HepG2 (cell line): ENCODE data around the gene SDK1. TPM values are rescaled to one million over a fixed set of nuclear protein-coding genes. Genes with fewer than 3 reads are reported as not detected.

Experiments
- CAMTA2 ChIP-seq: sonication (generic); formaldehyde crosslinking; IDR thresholded peaks from 2 replicates; pipeline ENCODE4 v1.4.0; 2020; ENCODE audit warnings: mild to moderate bottlenecking, missing genetic modification reagents, borderline replicate concordance
- ELF4 ChIP-seq: sonication (generic); formaldehyde crosslinking; IDR thresholded peaks from 2 replicates; pipeline ENCODE4 v1.5.0; 2020; ENCODE audit warnings: missing genetic modification reagents, mild to moderate bottlenecking, moderate library complexity, borderline replicate concordance
- HNF4G ChIP-seq, 2 experiments: sonication (generic) in 1 of 2; formaldehyde crosslinking in 1 of 2; IDR thresholded peaks; 2 replicates each; pipeline versions ENCODE4 v1.4.0 to v1.6.1; 2011 to 2020; ENCODE audit warnings: borderline replicate concordance in 2 of 2, low read depth in 2 of 2, mild to moderate bottlenecking in 2 of 2, low read length in 1 of 2, missing genetic modification reagents in 1 of 2, moderate library complexity in 1 of 2
- RAD51 ChIP-seq: fragments of 450-650 bp; IDR thresholded peaks from 2 replicates; pipeline ENCODE4 v1.6.1; 2016; ENCODE audit warnings: borderline replicate concordance
- RFX3 ChIP-seq: IDR thresholded peaks from 2 replicates; pipeline ENCODE4 v1.6.1; 2016; ENCODE audit warnings: missing biosample characterization, missing genetic modification reagents
- RXRB ChIP-seq: IDR thresholded peaks from 2 replicates; pipeline ENCODE4 v1.6.1; 2016; ENCODE audit warnings: borderline replicate concordance, missing genetic modification reagents, missing compliant biosample characterization
- SETDB1 ChIP-seq: sonication (generic); formaldehyde crosslinking; IDR thresholded peaks from 2 replicates; pipeline ENCODE4 v1.5.1; 2020; ENCODE audit warnings: missing genetic modification reagents, mild to moderate bottlenecking, borderline replicate concordance
- SRSF1 ChIP-seq: fragments of 200-400 bp; formaldehyde crosslinking; optimal IDR thresholded peaks from 2 replicates; pipeline ENCODE3; 2017; ENCODE audit warnings: mild to moderate bottlenecking, low read depth, low read length, moderate library complexity
- ZNF264 ChIP-seq: sonication (generic); formaldehyde crosslinking; IDR thresholded peaks from 2 replicates; pipeline ENCODE4 v1.4.0; 2020; ENCODE audit warnings: missing genetic modification reagents
- ZNF317 ChIP-seq: sonication (generic); formaldehyde crosslinking; IDR thresholded peaks from 2 replicates; pipeline ENCODE4 v1.5.0; 2020; ENCODE audit warnings: mild to moderate bottlenecking, missing genetic modification reagents
- ZNF326 ChIP-seq: sonication (generic); formaldehyde crosslinking; IDR thresholded peaks from 2 replicates; pipeline ENCODE4 v1.4.0; 2020; ENCODE audit warnings: missing genetic modification reagents, borderline replicate concordance
- ZNF329 ChIP-seq: sonication (generic); formaldehyde crosslinking; IDR thresholded peaks from 2 replicates; pipeline ENCODE4 v1.9.0; 2021; ENCODE audit warnings: low read depth, mild to moderate bottlenecking, missing genetic modification reagents
- ZNF674 ChIP-seq: sonication (generic); formaldehyde crosslinking; IDR thresholded peaks from 2 replicates; pipeline ENCODE4 v1.5.0; 2020; ENCODE audit warnings: low read depth, mild to moderate bottlenecking, missing genetic modification reagents
- polyA plus RNA-seq, 8 experiments: library from polyadenylated mRNA; depleted of rRNA in 3 of 8; stranded (reverse) in 7 of 8; unstranded in 1 of 8; fragments of >200 nt; fragmentation: Illumina TruSeq in 4 of 8; extraction: Trizol in 4 of 8; gene quantifications; 2 replicates each; pipeline versions ENCODE4 v1.2.1 to v1.2.3, GENCODE V29; 2011 to 2016; ENCODE audit warnings: low read depth in 4 of 8, missing spikeins in 1 of 8, mixed read lengths in 1 of 8; ENCODE audit not compliant: insufficient read depth in 1 of 8
- total RNA-seq, 5 experiments: library from RNA; depleted of rRNA; stranded (reverse); fragments of >200 nt; fragmentation: Illumina TruSeq; extraction: Trizol; gene quantifications; 2 replicates each; pipeline ENCODE4 v1.2.3, GENCODE V29; 2016; ENCODE audit warnings: low read depth in 1 of 5
- TF ChIP-seq, protein P1 (sequence below): sonication (generic); formaldehyde crosslinking; IDR thresholded peaks from 2 replicates; pipeline ENCODE4 v1.8.0; 2022; ENCODE audit warnings: missing genetic modification reagents, mild to moderate bottlenecking, moderate library complexity, borderline replicate concordance
- TF ChIP-seq, protein P2 (sequence below): sonication (generic); formaldehyde crosslinking; IDR thresholded peaks from 2 replicates; pipeline ENCODE4 v1.4.0; 2020; ENCODE audit warnings: missing genetic modification reagents, borderline replicate concordance

The SDK1 gene
- total and polyA plus RNA-seq, 2 of the 13 experiments (the other 11 are each of a cell fraction or from before 2014, with no cell fraction given), result 0.35 to 2.4 TPM

DNA sequence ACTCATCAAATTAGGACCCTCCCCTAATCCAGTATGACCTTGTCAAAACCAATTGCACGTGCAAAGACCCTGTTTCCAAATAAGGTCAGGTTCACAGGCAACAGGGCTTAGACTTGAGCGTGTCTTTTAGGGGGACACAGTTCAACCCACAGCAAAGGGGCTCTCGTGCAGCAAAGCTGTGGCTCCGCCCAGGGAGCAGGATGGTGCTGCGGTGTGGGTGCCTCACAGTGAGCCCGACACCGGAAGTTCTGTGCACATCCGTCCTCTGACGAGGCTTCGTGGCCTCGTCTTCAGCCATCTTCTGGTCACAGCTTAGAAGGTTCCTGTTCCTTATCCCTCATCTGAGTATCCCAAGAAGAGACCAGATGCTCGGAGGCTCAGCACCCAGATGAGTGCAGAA, 871.8 kb downstream of the SDK1 start (continued):
- TF ChIP-seq, protein P1, sequence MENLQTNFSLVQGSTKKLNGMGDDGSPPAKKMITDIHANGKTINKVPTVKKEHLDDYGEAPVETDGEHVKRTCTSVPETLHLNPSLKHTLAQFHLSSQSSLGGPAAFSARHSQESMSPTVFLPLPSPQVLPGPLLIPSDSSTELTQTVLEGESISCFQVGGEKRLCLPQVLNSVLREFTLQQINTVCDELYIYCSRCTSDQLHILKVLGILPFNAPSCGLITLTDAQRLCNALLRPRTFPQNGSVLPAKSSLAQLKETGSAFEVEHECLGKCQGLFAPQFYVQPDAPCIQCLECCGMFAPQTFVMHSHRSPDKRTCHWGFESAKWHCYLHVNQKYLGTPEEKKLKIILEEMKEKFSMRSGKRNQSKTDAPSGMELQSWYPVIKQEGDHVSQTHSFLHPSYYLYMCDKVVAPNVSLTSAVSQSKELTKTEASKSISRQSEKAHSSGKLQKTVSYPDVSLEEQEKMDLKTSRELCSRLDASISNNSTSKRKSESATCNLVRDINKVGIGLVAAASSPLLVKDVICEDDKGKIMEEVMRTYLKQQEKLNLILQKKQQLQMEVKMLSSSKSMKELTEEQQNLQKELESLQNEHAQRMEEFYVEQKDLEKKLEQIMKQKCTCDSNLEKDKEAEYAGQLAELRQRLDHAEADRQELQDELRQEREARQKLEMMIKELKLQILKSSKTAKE (CRISPR knock-in tag), result no peak
- TF ChIP-seq CAMTA2 (CRISPR knock-in tag) (no peak), ELF4 (CRISPR knock-in tag) (no peak), HNF4G (IDR thresholded peaks at IDR 0.05; ENCODE audit: borderline replicate concordance, low read depth, low read length) (no peak), HNF4G (CRISPR knock-in tag; IDR thresholded peaks at IDR 0.05; ENCODE audit: borderline replicate concordance, low read depth) (no peak), ZNF264 (no peak), SRSF1 (no peak), RXRB (CRISPR knock-in tag) (no peak), RAD51 (no peak), ZNF317 (CRISPR knock-in tag) (no peak), ZNF326 (CRISPR knock-in tag) (no peak), RFX3 (CRISPR knock-in tag) (no peak), ZNF674 (CRISPR knock-in tag) (no peak), SETDB1 (CRISPR knock-in tag) (no peak), ZNF329 (CRISPR knock-in tag) (no peak)
- TF ChIP-seq, protein P2, sequence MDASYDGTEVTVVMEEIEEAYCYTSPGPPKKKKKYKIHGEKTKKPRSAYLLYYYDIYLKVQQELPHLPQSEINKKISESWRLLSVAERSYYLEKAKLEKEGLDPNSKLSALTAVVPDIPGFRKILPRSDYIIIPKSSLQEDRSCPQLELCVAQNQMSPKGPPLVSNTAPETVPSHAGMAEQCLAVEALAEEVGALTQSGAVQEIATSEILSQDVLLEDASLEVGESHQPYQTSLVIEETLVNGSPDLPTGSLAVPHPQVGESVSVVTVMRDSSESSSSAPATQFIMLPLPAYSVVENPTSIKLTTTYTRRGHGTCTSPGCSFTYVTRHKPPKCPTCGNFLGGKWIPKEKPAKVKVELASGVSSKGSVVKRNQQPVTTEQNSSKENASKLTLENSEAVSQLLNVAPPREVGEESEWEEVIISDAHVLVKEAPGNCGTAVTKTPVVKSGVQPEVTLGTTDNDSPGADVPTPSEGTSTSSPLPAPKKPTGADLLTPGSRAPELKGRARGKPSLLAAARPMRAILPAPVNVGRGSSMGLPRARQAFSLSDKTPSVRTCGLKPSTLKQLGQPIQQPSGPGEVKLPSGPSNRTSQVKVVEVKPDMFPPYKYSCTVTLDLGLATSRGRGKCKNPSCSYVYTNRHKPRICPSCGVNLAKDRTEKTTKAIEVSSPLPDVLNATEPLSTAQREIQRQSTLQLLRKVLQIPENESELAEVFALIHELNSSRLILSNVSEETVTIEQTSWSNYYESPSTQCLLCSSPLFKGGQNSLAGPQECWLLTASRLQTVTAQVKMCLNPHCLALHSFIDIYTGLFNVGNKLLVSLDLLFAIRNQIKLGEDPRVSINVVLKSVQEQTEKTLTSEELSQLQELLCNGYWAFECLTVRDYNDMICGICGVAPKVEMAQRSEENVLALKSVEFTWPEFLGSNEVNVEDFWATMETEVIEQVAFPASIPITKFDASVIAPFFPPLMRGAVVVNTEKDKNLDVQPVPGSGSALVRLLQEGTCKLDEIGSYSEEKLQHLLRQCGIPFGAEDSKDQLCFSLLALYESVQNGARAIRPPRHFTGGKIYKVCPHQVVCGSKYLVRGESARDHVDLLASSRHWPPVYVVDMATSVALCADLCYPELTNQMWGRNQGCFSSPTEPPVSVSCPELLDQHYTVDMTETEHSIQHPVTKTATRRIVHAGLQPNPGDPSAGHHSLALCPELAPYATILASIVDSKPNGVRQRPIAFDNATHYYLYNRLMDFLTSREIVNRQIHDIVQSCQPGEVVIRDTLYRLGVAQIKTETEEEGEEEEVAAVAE, result no peak
